MM.1S (cell line): Measurements from ENCODE around the gene MSRB3.

Source experiments
- DNase-seq: peaks from one replicate; pipeline ENCODE4 v3.0.0-alpha.2; 2015
- H2AFZ ChIP-seq: fragments of 300-600 bp; sonication (generic); 2 replicates; pipeline ENCODE4 v1.6.0; 2016; ENCODE audit warnings: antibody characterized with exemption, low read length
- H3F3A ChIP-seq: fragments of 300-600 bp; sonication (generic); 2 replicates; pipeline ENCODE4 v1.6.1; 2016; ENCODE audit warnings: mild to moderate bottlenecking, antibody characterized with exemption, low read length, moderate library complexity, mixed read lengths; ENCODE audit not compliant: insufficient read depth
- H3K27ac ChIP-seq: fragments of 300-600 bp; sonication (generic); 2 replicates; pipeline ENCODE4 v1.5.1; 2016; ENCODE audit warnings: mild to moderate bottlenecking, low read length
- H3K27me3 ChIP-seq: fragments of 300-600 bp; sonication (generic); replicated peaks from 2 replicates; pipeline ENCODE4 v1.6.0; 2016; ENCODE audit warnings: low read length; ENCODE audit not compliant: insufficient read depth
- H3K36me3 ChIP-seq: fragments of 300-600 bp; sonication (generic); replicated peaks from 2 replicates; pipeline ENCODE4 v1.6.1; 2016; ENCODE audit warnings: mild to moderate bottlenecking, low read length, mixed read lengths; ENCODE audit not compliant: insufficient read depth
- H3K4me1 ChIP-seq: fragments of 300-600 bp; sonication (generic); 2 replicates; pipeline ENCODE4 v1.6.1; 2016; ENCODE audit warnings: low read length, mixed read lengths
- H3K4me2 ChIP-seq: fragments of 300-600 bp; sonication (generic); 2 replicates; pipeline ENCODE4 v1.6.0; 2016; ENCODE audit warnings: low read depth, low read length
- H3K4me3 ChIP-seq: fragments of 300-600 bp; sonication (generic); 2 replicates; pipeline ENCODE4 v1.5.1; 2016; ENCODE audit warnings: low read length, mixed read lengths
- H3K79me2 ChIP-seq: fragments of 300-600 bp; sonication (generic); 2 replicates; pipeline ENCODE4 v1.6.1; 2016; ENCODE audit warnings: mixed run types, low read length, mixed read lengths
- H3K9ac ChIP-seq: fragments of 300-600 bp; sonication (generic); 2 replicates; pipeline ENCODE4 v1.6.1; 2016; ENCODE audit warnings: low read length, mixed read lengths
- H3K9me2 ChIP-seq: fragments of 300-600 bp; sonication (generic); replicated peaks from 2 replicates; pipeline ENCODE4 v1.6.1; 2016; ENCODE audit warnings: mild to moderate bottlenecking, low read length, mixed read lengths; ENCODE audit not compliant: insufficient read depth
- H3K9me3 ChIP-seq: fragments of 300-600 bp; sonication (generic); replicated peaks from 2 replicates; pipeline ENCODE4 v1.6.1; 2016; ENCODE audit warnings: mild to moderate bottlenecking, low read length, mixed read lengths; ENCODE audit not compliant: insufficient read depth
- H4K20me1 ChIP-seq: fragments of 300-600 bp; sonication (generic); 2 replicates; pipeline ENCODE4 v1.6.1; 2016; ENCODE audit warnings: mild to moderate bottlenecking, low read length, moderate library complexity, mixed read lengths; ENCODE audit not compliant: insufficient read depth
- CTCF ChIP-seq: fragments of 300-600 bp; sonication (generic); IDR thresholded peaks from 2 replicates; pipeline ENCODE4 v1.5.1; 2016; ENCODE audit warnings: antibody characterized with exemption, low read length, mixed read lengths
- EZH2 ChIP-seq: fragments of 300-600 bp; sonication (generic); optimal IDR thresholded peaks from 2 replicates; pipeline ENCODE3; 2017; ENCODE audit warnings: low read depth, mild to moderate bottlenecking, antibody characterized with exemption, low read length, mixed read lengths
- EZH2phosphoT487 ChIP-seq: fragments of 300-600 bp; sonication (generic); IDR thresholded peaks from 2 replicates; pipeline ENCODE4 v1.6.1; 2018; ENCODE audit warnings: antibody characterized with exemption, low read length

Gene MSRB3

GRCh38 chr12:65493913-65494245 is 215.4 kb downstream of the MSRB3 start:
- Histone ChIP-seq H3K9me2 (no peaks in the 10 kb centered on the region), H3K27me3 (no peaks in the 10 kb centered on the region), H3K4me1 (no peaks in the 10 kb centered on the region), H3F3A (no peaks in the 10 kb centered on the region), H3K36me3 (no peaks in the 10 kb centered on the region), H2AFZ (no peak overlapping the region), H4K20me1 (no peaks in the 10 kb centered on the region), H3K79me2 (no peaks in the 10 kb centered on the region), H3K4me2 (no peak overlapping the region), H3K9ac (no peak overlapping the region), H3K4me3 (no peak overlapping the region), H3K27ac (no peak overlapping the region), H3K9me3 (no peaks in the 10 kb centered on the region)
- DNase-seq, result no peak
- no peak for TF ChIP-seq EZH2phosphoT487
- no peak for TF ChIP-seq EZH2
- TF ChIP-seq CTCF, result no peak

GRCh38 chr12:65494537-65494936 is 216.1 kb downstream of the MSRB3 start:
- Histone ChIP-seq H3K9ac (no peak overlapping the region), H3K9me2 (no peaks in the 10 kb centered on the region), H3K27ac (no peak overlapping the region), H3K27me3 (no peaks in the 10 kb centered on the region), H3K36me3 (no peaks in the 10 kb centered on the region), H3K4me2 (no peak overlapping the region), H3K9me3 (no peaks in the 10 kb centered on the region), H3K4me3 (no peak overlapping the region), H3K79me2 (no peaks in the 10 kb centered on the region), H4K20me1 (no peaks in the 10 kb centered on the region), H2AFZ (no peak overlapping the region), H3K4me1 (no peaks in the 10 kb centered on the region), H3F3A (no peaks in the 10 kb centered on the region)
- DNase-seq, result no peak
- TF ChIP-seq EZH2 (no peak), CTCF (no peak), EZH2phosphoT487 (no peak)

- no peaks in the 10 kb centered on the region for H3K9me3 ChIP-seq
- H3K27me3 ChIP-seq, result no peaks in the 10 kb centered on the region
- no peak overlapping the region for H3K9ac ChIP-seq
- H3F3A ChIP-seq, result no peaks in the 10 kb centered on the region
- no peak for DNase-seq
- H3K4me3 ChIP-seq, result no peak overlapping the region
- H3K4me2 ChIP-seq, result no peak overlapping the region
- no peaks in the 10 kb centered on the region for H3K9me2 ChIP-seq
- H3K36me3 ChIP-seq, result no peaks in the 10 kb centered on the region
- no peaks in the 10 kb centered on the region for H3K4me1 ChIP-seq
- H3K79me2 ChIP-seq, result no peaks in the 10 kb centered on the region
- H4K20me1 ChIP-seq, result no peaks in the 10 kb centered on the region
- TF ChIP-seq EZH2 (no peak), CTCF (no peak), EZH2phosphoT487 (no peak)
- no peak overlapping the region for H3K27ac ChIP-seq
- no peak overlapping the region for H2AFZ ChIP-seq
Measured at GRCh38 chr12:65495233-65495632, 216.8 kb downstream of the MSRB3 start.
